HG02588 (cell line): ENCODE measurements around the gene CCDC8.
"Not testable (repeated sequence)": the region's sequence is repeated elsewhere in the genome, so short reads cannot be mapped to it uniquely, and the experiment has no call there.

Experiments used
- ATAC-seq: cut with Tn5 transposase; IDR thresholded peaks from one replicate; pipeline ENCODE4 v1.9.1; 2021; ENCODE audit warnings: mild to moderate bottlenecking, moderate library complexity; ENCODE audit not compliant: unreplicated experiment

Gene CCDC8

DNA sequence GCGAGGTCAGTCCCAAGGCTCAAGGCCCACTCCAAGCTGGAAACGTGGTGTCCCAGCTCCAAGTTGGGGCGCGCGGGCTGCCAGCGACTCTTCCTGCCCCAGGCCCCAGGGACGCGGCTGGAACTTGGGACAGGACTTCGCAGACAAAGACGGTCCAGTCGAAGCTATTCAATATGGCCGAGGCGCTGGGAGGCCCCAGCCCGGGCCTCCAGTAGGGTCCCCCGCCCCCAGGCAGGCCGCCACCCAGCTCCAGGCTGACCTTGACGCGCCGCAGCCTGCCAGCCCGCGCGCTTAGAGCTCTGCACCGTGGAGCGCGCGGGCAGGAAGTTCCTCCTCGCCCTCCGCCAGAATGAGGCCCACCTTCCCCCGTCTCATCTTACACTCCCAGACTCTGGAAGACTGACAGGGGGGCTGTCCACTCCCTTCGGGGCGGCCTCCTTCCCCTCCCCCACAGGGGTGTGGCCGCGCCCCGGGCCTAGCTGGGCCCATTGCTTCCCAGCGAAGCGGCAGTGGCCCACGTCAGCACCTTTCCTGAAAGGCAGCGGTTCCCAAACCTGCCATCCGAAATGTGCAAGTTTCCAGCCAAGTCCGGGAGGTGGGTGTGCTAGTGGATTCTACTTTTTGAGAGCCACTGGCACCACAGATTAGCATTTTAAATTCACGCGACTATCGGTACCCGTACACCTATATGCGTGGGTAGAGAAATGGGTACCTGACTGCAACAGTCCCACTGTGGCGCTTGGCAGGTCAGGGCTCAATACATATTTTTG, at the start of gene CCDC8:
CCDC8 (minus strand) TSS at position 303 of the 770 bp plus-strand sequence. CDS start 754 bp downstream, outside the sequence.
- ATAC-seq: no peak

GRCh38 chr19:46461537-46461936, 48.2 kb upstream of the CCDC8 start:
- ATAC-seq: no peak

DNA sequence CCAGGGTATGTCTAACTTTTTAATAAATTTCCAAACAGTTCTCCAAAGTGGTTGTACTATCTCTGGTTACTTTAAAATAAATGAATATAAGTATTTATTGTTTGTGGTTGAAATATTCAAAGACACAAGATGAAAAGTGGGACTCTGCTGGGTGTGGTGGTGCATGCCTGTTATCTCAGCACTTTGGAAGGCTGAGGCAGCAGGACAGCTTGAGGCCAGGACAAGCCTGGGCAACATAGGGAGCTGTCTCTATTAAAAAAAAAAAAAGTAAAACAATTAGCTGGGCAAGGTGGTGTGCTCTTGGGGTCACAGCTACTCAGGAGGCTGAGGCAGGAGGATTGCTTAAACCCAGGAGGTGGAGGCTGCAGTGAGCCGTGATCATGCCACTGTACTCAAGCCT, 47.6 kb upstream of the CCDC8 start:
- no peak for ATAC-seq

GRCh38 chr19:46460055-46460454, 46.7 kb upstream of the CCDC8 start:
- ATAC-seq: no peak

DNA sequence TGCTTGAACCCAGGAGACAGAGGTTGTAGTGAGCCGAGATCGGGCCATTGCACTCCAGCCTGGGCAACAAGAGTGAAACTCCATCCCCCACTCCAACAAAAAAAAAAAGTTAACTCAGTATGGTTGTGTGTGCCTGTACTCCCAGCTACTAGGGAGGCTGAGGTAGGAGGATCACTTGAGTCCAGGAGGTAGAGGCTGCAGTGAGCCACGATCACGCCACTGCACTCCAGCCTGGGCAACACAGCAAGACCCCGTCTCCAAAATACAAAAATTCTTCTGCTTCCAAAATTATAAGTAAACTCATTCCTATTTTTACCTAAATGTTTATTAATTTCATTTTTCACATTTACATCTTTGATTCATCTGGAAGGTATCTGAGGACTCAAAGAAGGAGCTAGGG, 43.6 kb upstream of the CCDC8 start:
- ATAC-seq: no peak

GRCh38 chr19:46454244-46454643, 40.9 kb upstream of the CCDC8 start:
- ATAC-seq: no peak

DNA sequence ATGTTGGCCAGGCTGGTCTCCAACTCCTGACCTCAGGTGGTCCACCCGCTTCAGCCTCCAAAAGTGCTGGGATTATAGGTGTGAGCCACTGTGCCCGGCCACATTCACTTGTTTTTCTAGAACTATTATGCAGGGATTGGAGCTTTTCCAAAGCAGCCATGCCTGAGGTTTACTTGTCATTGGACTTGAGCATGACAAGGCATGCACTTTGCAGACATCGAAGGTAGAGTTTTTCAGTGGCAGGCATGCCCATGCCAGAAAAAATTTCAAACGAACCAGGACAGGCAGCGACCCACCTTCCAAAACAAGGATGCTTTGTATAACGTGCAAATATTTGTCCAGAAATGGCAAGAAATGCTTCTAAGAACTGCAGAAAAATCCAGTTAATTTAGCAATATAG, 40.3 kb upstream of the CCDC8 start:
- ATAC-seq: no peak

GRCh38 chr19:46452186-46452585, 38.8 kb upstream of the CCDC8 start:
- ATAC-seq: no peak

- no peak for ATAC-seq
These were observed 38.0 kb upstream of the CCDC8 start for GRCh38 chr19:46451352-46451751.

GRCh38 chr19:46450737-46451136, 37.4 kb upstream of the CCDC8 start:
- no peak for ATAC-seq

DNA sequence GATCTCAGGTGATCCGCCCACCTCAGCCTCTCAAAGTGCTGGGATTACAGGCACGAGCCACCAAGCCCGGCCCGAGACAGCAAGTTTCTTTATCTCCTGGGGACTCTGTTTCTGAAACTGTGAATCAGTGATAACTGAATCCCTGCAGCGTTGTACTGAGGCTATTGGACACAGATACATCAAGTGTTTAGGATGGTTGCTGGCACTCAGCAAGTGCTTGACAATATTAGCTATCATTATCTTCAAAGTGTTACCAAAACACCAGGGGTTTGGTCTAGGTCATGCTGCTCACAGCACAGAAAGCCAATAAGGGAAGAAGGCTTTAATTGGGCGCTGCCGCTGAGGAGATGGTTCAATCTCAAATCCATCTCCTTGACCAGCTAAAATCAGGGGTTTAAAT, 35.9 kb upstream of the CCDC8 start:
- no peak for ATAC-seq

DNA sequence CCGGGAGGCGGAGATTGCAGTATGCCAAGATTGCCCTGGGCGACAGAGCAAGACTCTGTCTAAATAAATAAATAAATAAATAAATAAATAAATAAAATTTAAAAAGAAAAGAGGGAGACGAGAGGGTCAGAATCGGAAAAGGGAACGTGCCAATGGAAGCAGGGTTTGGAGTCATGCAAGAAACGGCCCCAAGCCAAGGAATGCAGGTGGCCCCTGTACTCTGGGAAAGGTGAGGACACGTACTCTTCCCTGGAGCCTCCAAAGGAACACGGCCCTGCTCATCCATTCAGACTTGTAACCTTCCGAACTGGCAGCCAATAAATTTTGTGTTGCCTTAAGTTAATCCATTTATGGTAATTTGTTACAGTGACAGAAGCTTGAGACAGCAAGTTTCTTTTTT, 35.2 kb upstream of the CCDC8 start:
- no peak for ATAC-seq

DNA sequence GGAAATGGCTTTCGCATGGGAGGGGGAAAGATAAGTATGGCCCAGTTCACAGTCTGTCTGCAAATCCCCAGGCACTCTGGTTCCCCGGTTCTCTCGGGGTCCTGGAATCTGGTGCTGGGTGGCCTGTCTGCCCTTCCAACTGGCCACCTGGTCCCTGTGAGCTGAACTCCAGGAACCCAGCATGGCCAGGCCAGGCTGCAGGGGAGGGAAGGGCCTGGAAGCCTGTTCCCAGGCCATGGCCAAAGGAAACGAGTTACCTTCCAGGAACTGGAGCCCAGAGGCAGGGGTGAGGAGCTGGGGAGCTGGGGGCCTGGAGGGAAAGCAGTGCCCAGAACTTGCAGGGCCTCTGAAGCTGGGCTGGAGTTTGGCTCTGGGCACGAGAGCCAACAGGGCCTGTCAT, 34.5 kb upstream of the CCDC8 start:
- ATAC-seq: no peak

- no peak for ATAC-seq
These were observed 33.6 kb upstream of the CCDC8 start for GRCh38 chr19:46447006-46447405.

- ATAC-seq: no peak
These were observed 32.7 kb upstream of the CCDC8 start for GRCh38 chr19:46446021-46446420.

- no peak for ATAC-seq
These were observed 29.6 kb upstream of the CCDC8 start for GRCh38 chr19:46442808-46443450.

DNA sequence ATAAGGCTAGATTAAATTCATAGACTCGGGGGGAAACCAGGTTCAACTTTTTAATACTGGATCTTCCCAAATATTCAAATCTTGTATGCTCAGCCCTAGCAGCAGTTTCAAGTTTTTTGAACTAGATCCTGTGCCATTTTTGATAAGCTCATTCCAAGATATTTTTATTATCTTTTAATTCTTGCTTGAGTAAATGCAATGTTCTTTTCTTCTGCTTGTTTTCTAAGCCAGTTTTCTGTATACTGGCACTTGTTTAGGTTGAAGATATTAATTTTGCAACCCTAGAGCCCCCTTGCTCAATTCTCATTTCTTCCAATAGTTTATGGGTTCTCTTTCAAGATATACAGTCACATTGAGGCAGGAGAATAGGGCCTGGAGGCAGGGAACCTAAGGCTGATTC, 28.5 kb upstream of the CCDC8 start:
- ATAC-seq: no peak

- ATAC-seq: not testable (repeated sequence)
These were observed 22.3 kb upstream of the CCDC8 start for GRCh38 chr19:46435689-46436088.

DNA sequence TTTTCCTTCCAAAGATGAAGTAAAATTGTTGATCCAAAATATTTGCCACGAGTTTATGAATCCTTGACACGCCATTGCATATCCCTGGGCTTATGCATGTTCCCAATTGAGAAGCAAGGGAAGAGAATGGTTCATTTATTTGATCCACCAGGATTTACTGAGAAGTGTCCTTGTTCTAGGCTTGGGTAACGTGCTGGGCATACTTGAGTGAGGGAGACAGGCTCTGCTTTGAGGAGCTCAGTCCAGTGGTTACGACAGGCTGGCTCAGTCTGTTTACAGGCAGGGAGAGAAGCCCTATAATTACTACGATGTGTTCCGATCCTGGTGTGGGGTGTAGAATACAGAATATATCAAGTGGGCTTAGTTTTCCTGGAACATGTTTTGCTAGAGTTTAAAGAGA, 21.6 kb upstream of the CCDC8 start:
- no peak for ATAC-seq

- ATAC-seq: not testable (repeated sequence)
These were observed 20.1 kb upstream of the CCDC8 start for GRCh38 chr19:46433470-46433869.

DNA sequence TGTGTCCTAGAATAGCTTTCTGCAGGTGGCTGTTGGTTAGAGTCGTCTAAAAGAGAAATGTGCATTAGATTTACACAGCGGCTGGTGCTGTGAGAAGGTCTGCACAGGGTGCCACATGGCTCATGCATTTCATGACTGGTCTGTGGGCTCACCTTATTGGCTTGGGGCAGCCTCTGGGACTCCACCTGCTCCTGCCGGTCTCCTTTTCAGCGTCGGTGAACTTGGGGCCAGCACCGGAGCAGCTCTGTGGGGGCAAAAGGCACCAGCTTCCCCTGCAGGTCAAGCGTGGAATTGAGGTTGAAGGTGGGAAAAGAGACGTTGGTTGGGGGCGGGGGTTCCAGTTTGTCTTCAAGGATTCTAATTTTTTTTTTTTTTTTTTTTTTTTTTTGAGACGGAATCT, 18.5 kb upstream of the CCDC8 start:
- ATAC-seq: no peak

- no peak for ATAC-seq
These were observed 16.6 kb upstream of the CCDC8 start for GRCh38 chr19:46429999-46430398.
